Upper lobe of left lung (tissue), 6 donors: Measurements from ENCODE around the gene TTLL1. TPM values are rescaled to one million over a fixed set of nuclear protein-coding genes. Genes with fewer than 3 reads are reported as not detected.
"Not testable (repeated sequence)": the region's sequence is repeated elsewhere in the genome, so short reads cannot be mapped to it uniquely, and the experiment has no call there.

Experiments
- ATAC-seq, 2 donors: fragments of 200-7000 bp; cut with Tn5 transposase; one replicate each; pipeline ENCODE4 v1.9.1; 2022; ENCODE audit warnings: mild to moderate bottlenecking in 2 of 2, moderate library complexity in 2 of 2; ENCODE audit not compliant: low FRiP score in 2 of 2
- DNase-seq, 2 donors: peaks; one replicate each; pipeline ENCODE4 v3.0.0-alpha.2; 2019 to 2020
- H3K27ac ChIP-seq, 4 donors: fragments of 200-600 bp; sonication (generic); one replicate each; pipeline ENCODE4 v1.5.1; 2016 to 2019
- H3K27me3 ChIP-seq, 4 donors: fragments of 200-600 bp; sonication (generic); one replicate each; pipeline ENCODE4 v1.5.1; 2017 to 2019
- H3K36me3 ChIP-seq, 4 donors: fragments of 200-600 bp; sonication (generic); one replicate each; pipeline ENCODE4 v1.5.1; 2016 to 2019
- H3K4me1 ChIP-seq, 4 donors: fragments of 200-600 bp; sonication (generic); one replicate each; pipeline ENCODE4 v1.5.1; 2018 to 2019
- H3K4me3 ChIP-seq, 4 donors: fragments of 200-600 bp; sonication (generic); one replicate each; pipeline ENCODE4 v1.5.1; 2017 to 2019; ENCODE audit warnings: mild to moderate bottlenecking in 2 of 4, moderate library complexity in 1 of 4
- H3K9me3 ChIP-seq, 4 donors: fragments of 200-600 bp; sonication (generic); one replicate each; pipeline ENCODE4 v1.5.1; 2018 to 2019
- EP300 ChIP-seq, 4 donors: sonication (generic); formaldehyde crosslinking; IDR thresholded peaks; one replicate each; pipeline ENCODE4 v1.5.1; 2017; ENCODE audit warnings: antibody characterized with exemption in 4 of 4, control low read depth in 2 of 4
- POLR2A ChIP-seq, 4 donors: fragments of 450-650 bp; IDR thresholded peaks; one replicate each; pipeline ENCODE4 v1.5.1; 2016 to 2017; ENCODE audit warnings: antibody characterized with exemption in 4 of 4, mild to moderate bottlenecking in 2 of 4
- POLR2AphosphoS5 ChIP-seq, 2 donors: sonication (generic); formaldehyde crosslinking; IDR thresholded peaks; one replicate each; pipeline ENCODE4 v1.5.1; 2017; ENCODE audit warnings: antibody characterized with exemption in 2 of 2
- WGBS, 2 donors: methylation state at CpG; one replicate each; pipeline ENCODE4 v1.1.5; 2017 to 2018; 5-methylcytosine and 5-hydroxymethylcytosine counted together
- total RNA-seq, 6 donors: library from RNA; depleted of rRNA in 4 of 6; stranded (reverse); fragments of >200 nt in 4 of 6; gene quantifications; one replicate each; pipeline versions ENCODE4 v1.1.0 to v1.2.1, GENCODE V29; 2016 to 2021
- TF ChIP-seq, protein P1 (sequence below), 6 experiments: fragments of 450-650 bp in 4 of 6; fragments of 200-600 bp in 2 of 6; sonication (generic) in 2 of 6; IDR thresholded peaks; one replicate each; pipeline ENCODE4 v1.5.1; 2016 to 2019; ENCODE audit warnings: antibody characterized with exemption in 6 of 6
- donor health status: DM: no; HTN: no; CAD: no; lungs with moderate emphysema.
- donor health status: DM: no; HTN: yes; CAD: no; lungs with severe emphysema.

Gene TTLL1
- total RNA-seq, 6 donors from 2014 or later, result 1.0 to 5.7 (median 4.8) TPM

DNA sequence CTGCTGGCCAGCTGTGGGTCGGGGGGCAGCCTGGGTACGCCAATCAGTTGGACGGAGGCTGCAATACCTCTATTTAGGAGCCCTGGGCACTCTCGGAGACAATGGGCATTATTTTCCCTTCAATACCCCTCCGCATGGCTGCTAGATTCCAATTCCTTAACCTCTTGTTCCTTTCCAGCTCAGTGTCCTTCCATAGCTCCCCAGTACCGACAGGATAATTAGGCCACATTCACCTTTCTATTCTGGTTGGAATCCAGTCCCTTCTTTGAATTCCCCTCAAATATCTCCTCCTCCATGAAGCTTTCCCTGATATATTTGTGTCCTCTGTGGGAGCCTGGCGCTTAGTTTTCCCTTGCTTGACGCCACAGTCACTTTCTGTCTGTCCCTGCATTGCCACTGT is 17.1 kb upstream of the TTLL1 start:
- 92 to 93% methylated on average over 8 of the region's 8 CpGs for WGBS, 2 donors
- H3K27me3 ChIP-seq, result no peaks in the 10 kb centered on the region
- TF ChIP-seq, protein P1, sequence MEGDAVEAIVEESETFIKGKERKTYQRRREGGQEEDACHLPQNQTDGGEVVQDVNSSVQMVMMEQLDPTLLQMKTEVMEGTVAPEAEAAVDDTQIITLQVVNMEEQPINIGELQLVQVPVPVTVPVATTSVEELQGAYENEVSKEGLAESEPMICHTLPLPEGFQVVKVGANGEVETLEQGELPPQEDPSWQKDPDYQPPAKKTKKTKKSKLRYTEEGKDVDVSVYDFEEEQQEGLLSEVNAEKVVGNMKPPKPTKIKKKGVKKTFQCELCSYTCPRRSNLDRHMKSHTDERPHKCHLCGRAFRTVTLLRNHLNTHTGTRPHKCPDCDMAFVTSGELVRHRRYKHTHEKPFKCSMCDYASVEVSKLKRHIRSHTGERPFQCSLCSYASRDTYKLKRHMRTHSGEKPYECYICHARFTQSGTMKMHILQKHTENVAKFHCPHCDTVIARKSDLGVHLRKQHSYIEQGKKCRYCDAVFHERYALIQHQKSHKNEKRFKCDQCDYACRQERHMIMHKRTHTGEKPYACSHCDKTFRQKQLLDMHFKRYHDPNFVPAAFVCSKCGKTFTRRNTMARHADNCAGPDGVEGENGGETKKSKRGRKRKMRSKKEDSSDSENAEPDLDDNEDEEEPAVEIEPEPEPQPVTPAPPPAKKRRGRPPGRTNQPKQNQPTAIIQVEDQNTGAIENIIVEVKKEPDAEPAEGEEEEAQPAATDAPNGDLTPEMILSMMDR (IDR thresholded peaks at IDR 0.05), result no peak
- no peak for TF ChIP-seq POLR2A (IDR thresholded peaks at IDR 0.05)
- no peak for TF ChIP-seq POLR2AphosphoS5 (IDR thresholded peaks at IDR 0.05)
- no peak for TF ChIP-seq EP300 (IDR thresholded peaks at IDR 0.05)

GRCh38 chr22:43104950-43105349 is 15.8 kb upstream of the TTLL1 start:
- H3K9me3 ChIP-seq, ATAC-seq, H3K4me3 ChIP-seq, H3K36me3 ChIP-seq, H3K27me3 ChIP-seq, DNase-seq: not testable (repeated sequence)
- WGBS, 2 donors, result 95 to 96% methylated on average over 3 of the region's 3 CpGs
- peaks cover 9 to 19% (median 11%) of the 10 kb centered on the region in 4 donors for H3K4me1 ChIP-seq
- H3K27ac ChIP-seq, result peak overlapping the region in 3 of 4 donors; percentile 10 to 76 (median 15)

More for the DNA sequence above, 17.1 kb upstream of the TTLL1 start:
- no peak overlapping the region for H3K27ac ChIP-seq
- DNase-seq (no peak), ATAC-seq (no peak)
- H3K4me1 ChIP-seq, result peaks cover 13 to 29% (median 24%) of the 10 kb centered on the region in 4 donors
- H3K9me3 ChIP-seq, result no peaks in the 10 kb centered on the region
- no peak overlapping the region for H3K4me3 ChIP-seq
- H3K36me3 ChIP-seq, result no peaks in the 10 kb centered on the region

GRCh38 chr22:43104056-43104625 is 14.9 kb upstream of the TTLL1 start:
- H3K27ac ChIP-seq, result peak overlapping the region; percentile 10 to 76 (median 28)
- H3K4me3 ChIP-seq, H3K9me3 ChIP-seq, H3K36me3 ChIP-seq, H3K27me3 ChIP-seq, ATAC-seq: not testable (repeated sequence)
- 31 to 57% methylated on average over 15 of the region's 15 CpGs for WGBS, 2 donors
- peak in 1 of 2 donors; percentile 84 for DNase-seq
- TF ChIP-seq POLR2AphosphoS5 (IDR thresholded peaks at IDR 0.05) (peak in 1 of 2 donors; percentile 44), EP300 (IDR thresholded peaks at IDR 0.05) (peak in 2 of 4 donors; percentile 17 to 37)
- peaks cover 9 to 15% (median 11%) of the 10 kb centered on the region in 4 donors for H3K4me1 ChIP-seq

DNA sequence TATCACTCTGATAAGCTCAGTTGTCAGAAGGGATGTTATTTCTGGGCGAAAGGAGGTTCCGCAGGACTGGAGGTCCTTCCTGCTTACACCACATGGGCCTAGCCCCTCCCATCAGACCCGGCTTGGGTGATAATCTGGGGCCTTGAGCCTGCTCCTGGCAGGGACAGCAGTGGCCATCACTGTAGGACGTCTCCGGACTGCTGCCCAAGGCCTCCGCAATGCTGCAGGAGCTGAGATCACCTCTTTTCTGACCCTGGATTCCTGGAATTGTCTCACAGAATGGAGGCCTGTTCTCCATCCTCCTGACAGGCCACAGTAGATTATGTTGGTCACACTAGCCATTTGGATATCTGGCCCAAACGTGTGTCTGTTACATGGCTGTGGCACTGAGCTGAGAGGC is 12.1 kb upstream of the TTLL1 start:
- TF ChIP-seq POLR2A (IDR thresholded peaks at IDR 0.05), result no peak
- TF ChIP-seq POLR2AphosphoS5 (IDR thresholded peaks at IDR 0.05), result no peak
- TF ChIP-seq EP300 (IDR thresholded peaks at IDR 0.05), result no peak
- TF ChIP-seq, protein P1 (IDR thresholded peaks at IDR 0.05), result no peak
- ATAC-seq (no peak), DNase-seq (no peak)
- Histone ChIP-seq H3K4me3 (no peak overlapping the region), H3K27ac (peak overlapping the region in 3 of 4 donors; percentile 28 to 74 (median 56)), H3K9me3 (peaks cover 0 to 8% (median 0%) of the 10 kb centered on the region in 4 donors), H3K4me1 (peaks cover 9 to 15% (median 11%) of the 10 kb centered on the region in 4 donors), H3K27me3 (no peaks in the 10 kb centered on the region), H3K36me3 (no peaks in the 10 kb centered on the region)
- WGBS, 2 donors, result 50 to 77% methylated on average over 4 to 7 of the region's 7 CpGs

GRCh38 chr22:43100225-43100624 is 11.0 kb upstream of the TTLL1 start:
- H3K27ac ChIP-seq, result peak overlapping the region in 3 of 4 donors; percentile 48 to 74 (median 56)
- 29 to 52% methylated on average over 5 of the region's 5 CpGs for WGBS, 2 donors

More at GRCh38 chr22:43100225-43100624, 11.0 kb upstream of the TTLL1 start:
- no peak for DNase-seq
- peak in 2 of 4 donors; percentile 55 to 72 for TF ChIP-seq EP300 (IDR thresholded peaks at IDR 0.05)
- peak in 1 of 2 donors; percentile 63 for TF ChIP-seq POLR2AphosphoS5 (IDR thresholded peaks at IDR 0.05)
- TF ChIP-seq, protein P1 (IDR thresholded peaks at IDR 0.05), result no peak
- TF ChIP-seq POLR2A (IDR thresholded peaks at IDR 0.05), result no peak
- H3K9me3 ChIP-seq, result peaks cover 0 to 8% (median 0%) of the 10 kb centered on the region in 4 donors
- no peak overlapping the region for H3K4me3 ChIP-seq
- H3K27me3 ChIP-seq, result no peaks in the 10 kb centered on the region
- H3K36me3 ChIP-seq, result no peaks in the 10 kb centered on the region
- ATAC-seq, result no peak
- peaks cover 9 to 15% (median 11%) of the 10 kb centered on the region in 4 donors for H3K4me1 ChIP-seq
